Coronary artery (tissue), 2 donors: ENCODE data around the gene CDC42BPB.

Source experiments
- DNase-seq: peaks from one replicate; pipeline ENCODE4 v3.0.0-alpha.2; 2017; ENCODE audit warnings: low spot score
- H3K27ac ChIP-seq, 2 donors: fragments of 200-600 bp; sonication (generic); one replicate each; pipeline ENCODE4 v1.5.1; 2016 to 2019
- H3K4me3 ChIP-seq: fragments of 200-600 bp; sonication (generic); 2 replicates; pipeline ENCODE4 v1.5.1; 2016; ENCODE audit warnings: mild to moderate bottlenecking, moderate library complexity
- CTCF ChIP-seq: fragments of 200-600 bp; sonication (generic); IDR thresholded peaks from one replicate; pipeline ENCODE4 v1.5.1; 2019; ENCODE audit warnings: antibody characterized with exemption

CDC42BPB gene

GRCh38 chr14:102986810-102987579 lies 70.4 kb downstream of the CDC42BPB start:
- no peak for TF ChIP-seq CTCF
- H3K4me3 ChIP-seq, result no peak overlapping the region
- H3K27ac ChIP-seq, result no peak overlapping the region
- DNase-seq, result no peak

- no peak for TF ChIP-seq CTCF
- no peak overlapping the region for H3K27ac ChIP-seq
- H3K4me3 ChIP-seq, result no peak overlapping the region
- DNase-seq, result no peak
Measured at GRCh38 chr14:102985665-102986064, 71.7 kb downstream of the CDC42BPB start.

- Histone ChIP-seq H3K27ac (no peak overlapping the region), H3K4me3 (no peak overlapping the region)
- DNase-seq, result no peak
- no peak for TF ChIP-seq CTCF
Measured at GRCh38 chr14:102984336-102985102, 72.8 kb downstream of the CDC42BPB start.

- TF ChIP-seq CTCF, result no peak
- Histone ChIP-seq H3K27ac (no peak overlapping the region), H3K4me3 (no peak overlapping the region)
- DNase-seq, result no peak
Measured at GRCh38 chr14:102983496-102983895, 73.9 kb downstream of the CDC42BPB start.

GRCh38 chr14:102982852-102983470 lies 74.4 kb downstream of the CDC42BPB start:
- Histone ChIP-seq H3K27ac (no peak overlapping the region), H3K4me3 (no peak overlapping the region)
- TF ChIP-seq CTCF, result no peak
- DNase-seq, result no peak

- H3K4me3 ChIP-seq, result no peak overlapping the region
- no peak for DNase-seq
- no peak overlapping the region for H3K27ac ChIP-seq
- no peak for TF ChIP-seq CTCF
Measured at GRCh38 chr14:102980409-102980810, 76.9 kb downstream of the CDC42BPB start.
